ENCODE results near the gene SLC25A52.
"Not testable (repeated sequence)": the region's sequence is repeated elsewhere in the genome, so short reads cannot be mapped to it uniquely, and the experiment has no call there.

SLC25A52 gene, protein sequence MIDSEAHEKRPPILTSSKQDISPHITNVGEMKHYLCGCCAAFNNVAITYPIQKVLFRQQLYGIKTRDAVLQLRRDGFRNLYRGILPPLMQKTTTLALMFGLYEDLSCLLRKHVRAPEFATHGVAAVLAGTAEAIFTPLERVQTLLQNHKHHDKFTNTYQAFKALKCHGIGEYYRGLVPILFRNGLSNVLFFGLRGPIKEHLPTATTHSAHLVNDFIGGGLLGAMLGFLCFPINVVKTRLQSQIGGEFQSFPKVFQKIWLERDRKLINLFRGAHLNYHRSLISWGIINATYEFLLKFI

GRCh38 chr18:31760695-31761094 lies at the start of gene SLC25A52:
Gene SLC25A52 (minus strand): TSS chr18:31760880. CDS start chr18:31760661, 219 bp downstream.
- no peak for DNase-seq (ENCODE audit: low spot score)

DNA sequence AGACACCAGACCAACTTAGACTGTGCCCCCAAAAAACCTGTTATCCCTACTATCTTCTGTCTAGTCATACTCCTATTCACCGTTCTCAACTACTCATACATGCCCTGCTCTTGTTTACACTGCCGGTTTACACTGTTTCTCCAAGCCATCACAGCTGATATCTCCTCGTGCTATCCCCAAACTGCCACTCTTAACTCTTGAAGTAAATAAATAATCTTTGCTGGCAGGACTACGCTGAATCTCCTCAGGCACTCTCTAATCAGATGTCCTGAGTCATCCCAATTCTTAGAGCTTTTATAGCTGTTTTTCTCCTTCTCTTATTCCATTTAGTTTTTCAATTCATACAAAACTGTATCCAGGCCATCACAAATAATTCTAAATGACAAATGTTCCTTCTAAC lies 48.4 kb upstream of the SLC25A52 start:
- not testable (repeated sequence) for DNase-seq (ENCODE audit: low spot score)

- DNase-seq (ENCODE audit: low spot score), result no peak
Observed at GRCh38 chr18:31801078-31801477, 40.4 kb upstream of the SLC25A52 start.

DNA sequence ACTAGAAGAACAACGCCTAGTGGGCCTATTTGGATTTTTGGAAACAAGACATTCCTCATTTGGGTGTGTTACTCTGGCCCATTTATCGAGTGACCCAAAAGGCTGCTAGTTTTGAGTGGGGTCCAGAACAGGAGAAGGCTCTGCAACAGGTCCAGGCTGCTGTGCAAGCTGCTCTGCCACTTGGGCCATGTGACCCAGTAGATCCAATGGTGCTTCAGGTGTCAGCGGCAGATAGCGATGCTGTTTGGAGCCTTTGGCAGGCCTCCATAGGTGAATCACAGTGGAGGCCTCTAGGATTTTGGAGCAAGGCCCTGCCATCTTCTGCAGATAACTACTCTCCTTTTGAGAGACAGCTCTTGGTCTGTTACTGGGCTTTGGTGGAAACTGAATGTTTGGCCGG lies 38.6 kb upstream of the SLC25A52 start:
- DNase-seq (ENCODE audit: low spot score), result not testable (repeated sequence)

- DNase-seq (ENCODE audit: low spot score), result no peak
Observed at GRCh38 chr18:31798399-31798798, 37.7 kb upstream of the SLC25A52 start.

DNA sequence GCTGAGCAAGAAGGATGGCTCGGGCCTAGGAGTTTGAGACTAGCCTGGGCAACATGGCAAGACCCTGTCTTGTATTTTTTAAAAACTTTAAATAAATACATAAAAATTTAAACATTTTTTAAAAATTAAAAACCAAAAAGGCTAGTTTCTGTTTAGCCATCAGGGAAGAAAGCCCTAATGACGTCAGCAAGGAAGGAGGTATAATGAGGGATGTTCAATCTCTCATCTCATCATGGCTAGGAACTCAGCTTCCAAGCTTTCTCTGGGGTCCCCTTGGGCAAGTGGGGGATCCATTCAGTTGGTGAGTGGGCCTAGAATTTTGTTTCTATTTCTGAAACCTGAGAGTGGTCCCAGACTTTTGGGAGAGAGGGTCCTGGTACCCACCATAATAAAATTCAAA lies 35.1 kb upstream of the SLC25A52 start:
- no peak for DNase-seq (ENCODE audit: low spot score)

- DNase-seq (ENCODE audit: low spot score), result no peak
Observed at GRCh38 chr18:31793531-31793930, 32.9 kb upstream of the SLC25A52 start.

GRCh38 chr18:31792580-31792911 lies 31.9 kb upstream of the SLC25A52 start:
- DNase-seq (ENCODE audit: low spot score), result no peak

DNA sequence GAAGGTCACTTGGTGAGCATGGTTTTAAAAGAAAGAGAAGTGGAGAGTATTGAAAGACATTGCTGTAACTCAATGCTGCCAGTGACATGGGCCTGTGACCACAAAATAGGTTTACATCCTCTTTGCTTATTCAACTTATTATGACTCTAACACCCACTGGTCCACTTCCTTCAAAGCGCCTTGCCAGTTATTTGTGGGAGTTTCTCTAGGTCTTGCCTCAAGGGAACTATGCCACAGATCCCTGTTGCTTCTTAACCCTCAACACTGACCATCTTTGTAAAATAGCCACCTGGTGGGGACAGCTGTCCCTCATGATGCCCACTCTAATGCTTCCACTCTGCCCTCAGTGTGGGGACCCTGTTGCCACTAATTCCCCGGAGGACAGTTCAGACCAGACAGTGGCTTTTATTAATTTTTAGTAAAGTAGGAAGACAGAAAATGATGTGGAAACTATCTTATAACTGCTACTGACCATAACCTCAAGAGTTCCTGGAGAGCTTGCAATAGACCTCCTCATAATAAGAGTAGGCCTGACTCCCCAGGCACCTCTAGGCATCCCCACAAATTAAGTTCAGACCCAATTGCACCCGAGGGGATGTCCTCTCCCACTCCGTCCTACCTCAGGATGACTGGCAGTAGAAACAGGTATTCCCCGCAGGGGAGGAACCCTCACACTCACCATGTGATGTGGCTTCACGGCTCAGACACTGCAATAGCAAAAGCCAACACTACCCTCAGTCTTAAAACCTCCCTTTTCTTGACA lies 31.3 kb upstream of the SLC25A52 start:
- no peak for DNase-seq (ENCODE audit: low spot score)

DNA sequence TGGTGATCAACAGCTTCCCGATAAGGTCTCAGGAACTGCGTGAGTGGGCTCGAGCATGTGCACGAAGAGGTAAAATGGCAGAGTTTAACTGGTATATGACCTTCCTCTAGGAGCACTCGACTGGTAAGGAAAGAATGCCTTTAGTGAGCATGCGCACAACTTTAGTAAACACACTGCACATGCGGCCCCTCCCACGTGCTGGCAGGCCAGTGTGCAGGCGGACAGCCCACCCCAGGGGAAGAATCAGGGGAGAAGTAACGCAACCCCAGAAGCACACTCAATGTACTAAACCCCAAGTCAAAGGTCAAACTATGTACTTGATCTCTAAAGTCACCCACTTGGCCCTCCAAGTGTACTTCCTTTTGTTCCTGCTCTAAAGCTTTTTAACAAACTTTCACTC lies 28.7 kb upstream of the SLC25A52 start:
- DNase-seq (ENCODE audit: low spot score), result no peak

- no peak for DNase-seq (ENCODE audit: low spot score)
Observed at GRCh38 chr18:31783059-31783458, 22.4 kb upstream of the SLC25A52 start.

GRCh38 chr18:31778391-31778950 lies 17.8 kb upstream of the SLC25A52 start:
- DNase-seq (ENCODE audit: low spot score), result no peak

DNA sequence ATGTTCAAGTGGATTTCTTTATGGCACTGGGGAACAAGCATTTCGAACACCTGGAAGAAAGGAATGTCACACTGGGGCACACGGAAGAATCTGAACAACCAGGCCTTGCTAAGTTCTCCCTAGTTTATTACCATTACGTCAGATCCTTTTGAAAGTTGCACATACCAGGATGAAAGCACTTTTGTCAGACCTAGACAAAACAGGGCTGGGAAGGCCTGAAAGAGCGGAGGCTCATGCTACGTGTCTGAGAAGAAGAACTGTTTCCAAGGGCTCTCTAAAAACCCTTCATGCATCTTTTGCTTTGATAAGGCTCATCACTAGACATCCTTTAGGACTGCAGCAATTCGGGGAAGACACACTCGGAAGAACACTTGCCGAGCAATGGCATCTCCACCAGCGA lies 15.4 kb upstream of the SLC25A52 start:
- DNase-seq (ENCODE audit: low spot score), result no peak

- DNase-seq (ENCODE audit: low spot score), result no peak
Observed at GRCh38 chr18:31774962-31775361, 14.3 kb upstream of the SLC25A52 start.

DNA sequence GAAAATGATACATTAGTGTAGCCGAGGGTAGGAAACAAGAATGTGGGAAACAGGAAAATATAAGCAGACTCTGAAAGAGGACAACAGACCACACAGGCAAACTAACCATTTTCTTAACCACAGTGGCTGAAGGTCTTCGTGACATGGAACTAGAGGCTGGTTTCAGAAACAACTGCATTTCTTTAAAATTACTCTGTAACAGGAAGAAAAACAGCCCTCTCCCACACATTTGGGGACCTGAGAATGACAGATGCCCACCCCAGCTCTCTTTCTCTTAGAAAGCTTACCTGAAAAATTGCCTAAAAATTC lies 13.8 kb upstream of the SLC25A52 start:
- no peak for DNase-seq (ENCODE audit: low spot score)

GRCh38 chr18:31773774-31774476 lies 13.2 kb upstream of the SLC25A52 start:
- no peak for DNase-seq (ENCODE audit: low spot score)

- DNase-seq (ENCODE audit: low spot score), result no peak
Observed at GRCh38 chr18:31772699-31773098, 12.0 kb upstream of the SLC25A52 start.

- no peak for DNase-seq (ENCODE audit: low spot score)
Observed at GRCh38 chr18:31750273-31750672, 10.4 kb downstream of the SLC25A52 start.

DNA sequence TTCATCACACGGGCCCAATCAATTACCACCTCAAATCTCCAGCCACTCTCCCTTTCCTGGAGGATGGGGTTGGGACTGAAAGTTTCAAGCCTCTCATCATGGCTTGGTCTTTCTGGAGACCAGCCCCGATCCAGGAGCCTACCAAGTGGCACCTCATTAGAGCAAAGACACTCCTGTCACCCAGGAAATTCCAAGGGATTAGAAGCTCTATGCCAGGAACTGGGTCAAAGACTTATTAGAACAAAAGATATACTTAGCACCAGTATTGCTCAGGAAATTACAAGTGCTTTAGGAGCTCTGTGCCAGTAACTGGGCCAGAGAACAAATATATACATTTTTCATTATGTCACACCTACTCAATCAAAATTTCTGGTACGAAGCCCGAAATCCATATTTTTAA lies 14.3 kb downstream of the SLC25A52 start:
- no peak for DNase-seq (ENCODE audit: low spot score)

DNA sequence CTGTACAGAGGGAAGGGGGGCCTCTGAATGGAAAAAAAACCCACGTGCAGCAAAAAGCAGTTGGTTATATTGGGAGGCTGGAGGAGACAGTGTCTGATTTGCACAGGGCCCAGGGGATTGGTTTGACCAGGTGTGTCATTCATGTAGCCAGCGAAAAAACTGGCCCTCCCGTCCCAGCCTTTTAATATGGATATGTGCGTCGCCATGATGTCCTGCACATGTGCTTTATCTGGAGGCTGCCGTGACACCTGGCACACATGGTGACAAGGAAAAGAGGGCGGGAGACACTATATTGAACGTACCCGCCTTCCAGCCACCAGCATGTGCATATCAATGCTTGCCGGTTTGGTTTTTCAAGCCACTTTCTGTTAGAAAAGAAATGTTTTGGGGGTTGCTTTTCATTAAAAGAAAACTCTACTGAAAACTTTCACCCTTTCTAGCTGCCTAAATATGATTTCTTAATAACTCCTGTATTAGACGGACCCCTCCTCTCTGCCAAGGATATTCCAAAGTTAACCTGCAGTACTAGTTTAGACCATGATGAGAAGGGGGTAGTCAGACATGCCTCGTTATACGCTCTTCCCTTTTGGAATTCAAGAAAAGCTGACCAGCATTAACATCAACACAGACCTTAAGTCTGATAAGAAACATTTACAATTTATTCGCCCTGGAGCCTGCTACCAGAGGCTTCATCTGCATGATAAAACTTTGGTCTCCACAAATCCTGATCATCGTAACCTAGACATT lies 16.2 kb downstream of the SLC25A52 start:
- DNase-seq (ENCODE audit: low spot score), result no peak

DNA sequence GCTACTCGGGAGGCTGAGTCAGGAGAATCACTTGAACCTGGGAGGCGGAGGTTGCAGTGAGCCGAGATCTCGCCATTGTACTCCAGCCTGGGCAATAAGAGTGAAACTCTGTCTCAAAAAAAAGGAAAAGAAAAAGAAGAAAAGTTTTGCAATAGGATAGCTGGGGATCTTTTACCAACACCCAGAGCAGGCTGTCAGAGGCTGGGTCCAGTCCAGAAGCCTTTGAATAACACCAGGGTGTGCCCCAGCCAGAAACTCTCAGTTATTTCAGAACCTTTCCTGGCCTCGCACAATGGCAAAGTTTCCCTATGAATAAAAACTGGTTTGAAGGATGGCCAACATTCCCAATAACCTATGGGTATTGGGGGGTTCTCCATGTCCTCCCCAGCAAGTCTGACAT lies 17.1 kb downstream of the SLC25A52 start:
- DNase-seq (ENCODE audit: low spot score), result not testable (repeated sequence)

DNA sequence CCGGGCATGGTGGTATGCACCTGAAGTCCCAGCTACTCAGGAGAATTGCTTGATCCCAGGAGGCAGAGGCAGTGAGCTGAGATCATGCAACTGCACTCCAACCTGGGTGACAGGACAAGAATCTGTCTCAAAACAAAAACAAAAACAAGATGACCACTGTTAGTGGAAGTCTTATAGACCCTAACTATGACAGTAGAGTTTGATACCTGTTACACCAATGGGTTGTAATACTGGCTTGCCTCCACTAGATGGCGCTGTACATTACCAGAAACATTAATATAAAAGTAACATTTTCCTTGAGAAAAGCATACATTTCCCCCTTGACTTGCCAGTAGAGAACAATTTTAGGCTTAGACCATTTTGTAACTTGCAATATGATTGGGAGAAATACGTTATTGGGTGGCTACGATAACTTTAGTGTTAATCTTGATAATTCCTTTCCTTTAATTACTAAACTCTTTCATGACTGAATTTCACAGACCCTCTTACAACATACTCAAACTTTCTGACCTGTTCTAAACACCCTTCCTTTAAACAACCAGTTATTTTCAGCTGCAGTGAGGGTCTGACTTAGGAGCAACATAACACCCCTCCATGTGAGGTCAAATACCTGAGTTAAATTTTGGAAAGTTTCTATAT lies 19.5 kb downstream of the SLC25A52 start:
- peak; percentile 35 for DNase-seq (ENCODE audit: low spot score)
